Loucy (cell line): Measurements from ENCODE around the gene SCAP.

Experiments
- CTCF ChIP-seq: fragments of 200-600 bp; sonication (generic); conservative IDR thresholded peaks from 2 replicates; pipeline ENCODE4 v1.5.1; 2014; ENCODE audit warnings: mild to moderate bottlenecking, antibody characterized with exemption, low read length
- EZH2phosphoT487 ChIP-seq: fragments of 200-600 bp; IDR thresholded peaks from 2 replicates; pipeline ENCODE4 v1.6.1; 2018; ENCODE audit warnings: antibody characterized with exemption, mild to moderate bottlenecking, moderate library complexity, borderline replicate concordance

GRCh38 chr3:47491186-47491585 is 15.4 kb upstream of the SCAP start:
- TF ChIP-seq CTCF = no peak
- no peak for TF ChIP-seq EZH2phosphoT487
